Measurements from ENCODE around the gene MAML2.

MAML2 gene

GRCh38 chr11:96130061-96130620, 212.9 kb downstream of the MAML2 start:
- TF ChIP-seq CTCF (IDR thresholded peaks at IDR 0.05; ENCODE audit: low read depth, low read length), result no peak
- H3K4me3 ChIP-seq (ENCODE audit: low read depth, low read length), result no peak overlapping the region

GRCh38 chr11:96127596-96127959, 215.4 kb downstream of the MAML2 start:
- TF ChIP-seq CTCF (IDR thresholded peaks at IDR 0.05; ENCODE audit: low read depth, low read length), result no peak
- H3K4me3 ChIP-seq (ENCODE audit: low read depth, low read length), result no peak overlapping the region

GRCh38 chr11:96126917-96127595, 215.9 kb downstream of the MAML2 start:
- no peak for TF ChIP-seq CTCF (IDR thresholded peaks at IDR 0.05; ENCODE audit: low read depth, low read length)

GRCh38 chr11:96125400-96125799, 217.6 kb downstream of the MAML2 start:
- no peak for TF ChIP-seq CTCF (IDR thresholded peaks at IDR 0.05; ENCODE audit: low read depth, low read length)
- no peak overlapping the region for H3K4me3 ChIP-seq (ENCODE audit: low read depth, low read length)

More at GRCh38 chr11:96126917-96127595, 215.9 kb downstream of the MAML2 start:
- no peak overlapping the region for H3K4me3 ChIP-seq (ENCODE audit: low read depth, low read length)

- no peak overlapping the region for H3K4me3 ChIP-seq (ENCODE audit: low read depth, low read length)
- TF ChIP-seq CTCF (IDR thresholded peaks at IDR 0.05; ENCODE audit: low read depth, low read length), result no peak
Measured at GRCh38 chr11:96124155-96124554, 218.8 kb downstream of the MAML2 start.

- H3K4me3 ChIP-seq (ENCODE audit: low read depth, low read length), result no peak overlapping the region
- TF ChIP-seq CTCF (IDR thresholded peaks at IDR 0.05; ENCODE audit: low read depth, low read length), result no peak
Measured at GRCh38 chr11:96123301-96123700, 219.7 kb downstream of the MAML2 start.

- no peak for TF ChIP-seq CTCF (IDR thresholded peaks at IDR 0.05; ENCODE audit: low read depth, low read length)
- no peak overlapping the region for H3K4me3 ChIP-seq (ENCODE audit: low read depth, low read length)
Measured at GRCh38 chr11:96122601-96123074, 220.4 kb downstream of the MAML2 start.

Measured in WI38 (cell line).